Mucosa of stomach (tissue), 1 donor: Measurements from ENCODE around the gene BLTP2.
"Not testable (repeated sequence)": the region's sequence is repeated elsewhere in the genome, so short reads cannot be mapped to it uniquely, and the experiment has no call there.

Source experiments
- H3K27me3 ChIP-seq: one replicate; pipeline ENCODE4 v1.7.0; 2013; ENCODE audit warnings: mild to moderate bottlenecking, low read length; ENCODE audit not compliant: control insufficient read depth, insufficient read depth
- H3K36me3 ChIP-seq: one replicate; pipeline ENCODE4 v1.7.0; 2013; ENCODE audit warnings: low read length; ENCODE audit not compliant: control insufficient read depth, insufficient read depth
- H3K4me1 ChIP-seq: one replicate; pipeline ENCODE4 v1.7.0; 2013; ENCODE audit warnings: mild to moderate bottlenecking, low read length; ENCODE audit not compliant: control insufficient read depth, insufficient read depth
- H3K4me3 ChIP-seq: one replicate; pipeline ENCODE4 v1.7.0; 2013; ENCODE audit warnings: low read length
- H3K9ac ChIP-seq: one replicate; pipeline ENCODE4 v1.7.0; 2013; ENCODE audit warnings: mild to moderate bottlenecking, low read length, moderate library complexity
- H3K9me3 ChIP-seq: one replicate; pipeline ENCODE4 v1.7.0; 2013; ENCODE audit warnings: mild to moderate bottlenecking, low read length, moderate library complexity; ENCODE audit not compliant: control insufficient read depth
- donor health status: Pancreatic carcinoma.

The BLTP2 gene

GRCh38 chr17:28613931-28614381 is 31.0 kb downstream of the BLTP2 start, which contains the start of gene RSKR:
Gene RSKR, minus strand, starts transcription at chr17:28614185. Its CDS starts 24 bp downstream, at chr17:28614161.
- Histone ChIP-seq H3K9ac (no peak within 1 kb of the TSS), H3K4me3 (no peak within 1 kb of the TSS), H3K36me3 (peaks cover 20% of the 10 kb centered on the region), H3K9me3 (no peaks in the 10 kb centered on the region), H3K27me3 (no peaks in the 10 kb centered on the region), H3K4me1 (peaks cover 33% of the 10 kb centered on the region)

- Histone ChIP-seq H3K9ac (no peak overlapping the region), H3K9me3 (no peaks in the 10 kb centered on the region), H3K4me1 (peaks cover 33% of the 10 kb centered on the region), H3K36me3 (peaks cover 16% of the 10 kb centered on the region), H3K4me3 (no peak overlapping the region), H3K27me3 (no peaks in the 10 kb centered on the region)
Observed at GRCh38 chr17:28612936-28613872, 31.8 kb downstream of the BLTP2 start.

GRCh38 chr17:28612531-28612930 is 32.4 kb downstream of the BLTP2 start:
- H3K9me3 ChIP-seq = no peaks in the 10 kb centered on the region
- no peak overlapping the region for H3K9ac ChIP-seq
- peaks cover 33% of the 10 kb centered on the region for H3K4me1 ChIP-seq
- H3K36me3 ChIP-seq = peaks cover 16% of the 10 kb centered on the region
- no peak overlapping the region for H3K4me3 ChIP-seq
- H3K27me3 ChIP-seq = no peaks in the 10 kb centered on the region

GRCh38 chr17:28610376-28610775 is 34.6 kb downstream of the BLTP2 start:
- peaks cover under 1% of the 10 kb centered on the region for H3K36me3 ChIP-seq
- H3K9ac ChIP-seq = no peak overlapping the region
- H3K27me3 ChIP-seq = no peaks in the 10 kb centered on the region
- no peaks in the 10 kb centered on the region for H3K9me3 ChIP-seq
- H3K4me1 ChIP-seq = peaks cover 33% of the 10 kb centered on the region
- H3K4me3 ChIP-seq = no peak overlapping the region

- not testable (repeated sequence) for H3K27me3 ChIP-seq, H3K4me3 ChIP-seq, H3K36me3 ChIP-seq
Observed at GRCh38 chr17:28604031-28604430, 40.9 kb downstream of the BLTP2 start.

GRCh38 chr17:28599311-28600184 is 45.4 kb downstream of the BLTP2 start:
- H3K27me3 ChIP-seq = no peaks in the 10 kb centered on the region
- peak overlapping the region; percentile 78 for H3K4me3 ChIP-seq
- H3K36me3 ChIP-seq = no peaks in the 10 kb centered on the region
- no peaks in the 10 kb centered on the region for H3K9me3 ChIP-seq
- H3K4me1 ChIP-seq = peaks cover 11% of the 10 kb centered on the region
- peak overlapping the region; percentile 74 for H3K9ac ChIP-seq

More at GRCh38 chr17:28604031-28604430, 40.9 kb downstream of the BLTP2 start:
- H3K4me1 ChIP-seq, H3K9me3 ChIP-seq, H3K9ac ChIP-seq: not testable (repeated sequence)

GRCh38 chr17:28598799-28599310 is 46.1 kb downstream of the BLTP2 start, which contains the start of gene SPAG5:
Gene SPAG5, minus strand, starts transcription at chr17:28599025. Its CDS starts 79 bp downstream, at chr17:28598946.
- Histone ChIP-seq H3K27me3 (no peaks in the 10 kb centered on the region), H3K4me3 (peak within 1 kb of the TSS; percentile 78), H3K36me3 (no peaks in the 10 kb centered on the region), H3K9me3 (no peaks in the 10 kb centered on the region), H3K4me1 (peaks cover 11% of the 10 kb centered on the region), H3K9ac (peak within 1 kb of the TSS; percentile 74)

GRCh38 chr17:28598389-28598788 is 46.6 kb downstream of the BLTP2 start:
- Histone ChIP-seq H3K9me3 (no peaks in the 10 kb centered on the region), H3K36me3 (no peaks in the 10 kb centered on the region), H3K4me3 (peak overlapping the region; percentile 78), H3K9ac (peak overlapping the region; percentile 74), H3K4me1 (peaks cover 11% of the 10 kb centered on the region), H3K27me3 (no peaks in the 10 kb centered on the region)

GRCh38 chr17:28597606-28598383 is 47.2 kb downstream of the BLTP2 start:
- H3K4me1 ChIP-seq = peaks cover 11% of the 10 kb centered on the region
- H3K9ac ChIP-seq = peak overlapping the region; percentile 74
- H3K36me3 ChIP-seq = no peaks in the 10 kb centered on the region
- H3K9me3 ChIP-seq = no peaks in the 10 kb centered on the region
- H3K27me3 ChIP-seq = no peaks in the 10 kb centered on the region
- peak overlapping the region; percentile 78 for H3K4me3 ChIP-seq
